T-cell (primary cell): ENCODE measurements around the gene SORBS1. TPM values are rescaled to one million over a fixed set of nuclear protein-coding genes. Genes with fewer than 3 reads are reported as not detected.

ENCODE experiments used
- ATAC-seq, 4 experiments: fragments of 200-7000 bp in 3 of 4; fragments of 150-1000 bp in 1 of 4; cut with Tn5 transposase; replicated peaks in 1 of 4; 1 replicate in 3 of 4; 2 replicates in 1 of 4; pipeline ENCODE4 v1.10.0; 2021; ENCODE audit warnings: moderate library complexity in 3 of 4, mild to moderate bottlenecking in 2 of 4, moderate number of reproducible peaks in 1 of 4
- CTCF ChIA-PET, 2 donors: fragments of 300-600 bp; sonication (Branson Sonifier 250); formaldehyde crosslinking; loops; one replicate each; lab custom pipeline; 2022; ENCODE audit warnings: antibody characterized with exemption in 2 of 2; lab: Charles Lee
- POLR2A ChIA-PET, 2 donors: fragments of 300-600 bp; sonication (Branson Sonifier 250); formaldehyde crosslinking; loops; one replicate each; lab custom pipeline; 2022; ENCODE audit warnings: antibody characterized with exemption in 2 of 2; lab: Charles Lee
- DNase-seq, 35 experiments: peaks; one replicate each; pipeline versions ENCODE4 v3.0.0 to v3.0.0-alpha.2; 2013 to 2023
- H3K27ac ChIP-seq: one replicate; pipeline ENCODE4 v1.5.1; 2013; ENCODE audit warnings: low read length
- H3K27me3 ChIP-seq, 2 experiments: replicated peaks in 1 of 2; 1 replicate in 1 of 2; 2 replicates in 1 of 2; pipeline versions ENCODE4 v1.6.1 to v1.7.0; 2013; ENCODE audit warnings: low read length in 1 of 2, mixed read lengths in 1 of 2; ENCODE audit not compliant: control insufficient read depth in 2 of 2, insufficient read depth in 2 of 2; ENCODE audit errors: extremely low read depth in 1 of 2
- H3K36me3 ChIP-seq, 2 donors: 1 replicate in 1 of 2; 2 replicates in 1 of 2; pipeline versions ENCODE4 v1.6.1 to v1.7.0; 2013; ENCODE audit warnings: low read length in 1 of 2; ENCODE audit not compliant: control insufficient read depth in 2 of 2, insufficient read depth in 1 of 2; ENCODE audit errors: extremely low read depth in 1 of 2
- H3K4me1 ChIP-seq, 2 experiments: 1 replicate in 1 of 2; 2 replicates in 1 of 2; pipeline versions ENCODE4 v1.6.1 to v1.7.0; 2013; ENCODE audit warnings: low read length in 2 of 2, mixed read lengths in 1 of 2; ENCODE audit not compliant: insufficient read depth in 2 of 2, control insufficient read depth in 1 of 2; ENCODE audit errors: extremely low read depth in 1 of 2
- H3K4me3 ChIP-seq, 2 donors: 1 replicate in 1 of 2; 2 replicates in 1 of 2; pipeline versions ENCODE4 v1.5.1 to v1.7.0; 2013; ENCODE audit warnings: mild to moderate bottlenecking in 2 of 2, low read length in 1 of 2, moderate library complexity in 1 of 2; ENCODE audit not compliant: control insufficient read depth in 1 of 2; ENCODE audit errors: extremely low read depth in 1 of 2
- H3K9me3 ChIP-seq: 2 replicates; pipeline ENCODE4 v1.7.0; 2013
- H3K27ac Mint-ChIP-seq, 2 donors: one replicate each; pipeline ENCODE4 v1.8.0; 2020 to 2021; ENCODE audit warnings: mild to moderate bottlenecking in 2 of 2, mixed read lengths in 2 of 2
- H3K27me3 Mint-ChIP-seq, 2 donors: one replicate each; pipeline ENCODE4 v1.8.0; 2021 to 2022; ENCODE audit warnings: mixed read lengths in 2 of 2
- H3K36me3 Mint-ChIP-seq: one replicate; pipeline ENCODE4 v1.8.0; 2021; ENCODE audit warnings: mixed read lengths
- H3K4me1 Mint-ChIP-seq, 3 donors: one replicate each; pipeline ENCODE4 v1.8.0; 2020 to 2022; ENCODE audit warnings: mixed read lengths in 3 of 3, mild to moderate bottlenecking in 1 of 3
- H3K4me3 Mint-ChIP-seq, 3 donors: one replicate each; pipeline ENCODE4 v1.8.0; 2020 to 2022; ENCODE audit warnings: mild to moderate bottlenecking in 3 of 3, mixed read lengths in 3 of 3, moderate library complexity in 3 of 3
- H3K9me3 Mint-ChIP-seq, 3 donors: one replicate each; pipeline ENCODE4 v1.8.0; 2020 to 2022; ENCODE audit warnings: mixed read lengths in 3 of 3
- WGBS: methylation state at CpG from one replicate; pipeline ENCODE4 v1.1.5; 2013; ENCODE audit warnings: missing lambda C conversion rate; ENCODE audit not compliant: insufficient coverage; 5-methylcytosine and 5-hydroxymethylcytosine counted together
- total RNA-seq, 35 experiments: library from RNA in 6 of 35; stranded (reverse) in 6 of 35; fragments of 120-200 nt in 1 of 35; gene quantifications; one replicate each; pipeline versions ENCODE4 v1.2.1 to v1.2.4 and lab custom pipeline; 2013 to 2026

The SORBS1 gene
- total RNA-seq, 5 donors from 2014 or later (not counting 1 experiment from before 2014, with no cell fraction given), result 0.98 to 2.4 (median 1.8) TPM

DNA sequence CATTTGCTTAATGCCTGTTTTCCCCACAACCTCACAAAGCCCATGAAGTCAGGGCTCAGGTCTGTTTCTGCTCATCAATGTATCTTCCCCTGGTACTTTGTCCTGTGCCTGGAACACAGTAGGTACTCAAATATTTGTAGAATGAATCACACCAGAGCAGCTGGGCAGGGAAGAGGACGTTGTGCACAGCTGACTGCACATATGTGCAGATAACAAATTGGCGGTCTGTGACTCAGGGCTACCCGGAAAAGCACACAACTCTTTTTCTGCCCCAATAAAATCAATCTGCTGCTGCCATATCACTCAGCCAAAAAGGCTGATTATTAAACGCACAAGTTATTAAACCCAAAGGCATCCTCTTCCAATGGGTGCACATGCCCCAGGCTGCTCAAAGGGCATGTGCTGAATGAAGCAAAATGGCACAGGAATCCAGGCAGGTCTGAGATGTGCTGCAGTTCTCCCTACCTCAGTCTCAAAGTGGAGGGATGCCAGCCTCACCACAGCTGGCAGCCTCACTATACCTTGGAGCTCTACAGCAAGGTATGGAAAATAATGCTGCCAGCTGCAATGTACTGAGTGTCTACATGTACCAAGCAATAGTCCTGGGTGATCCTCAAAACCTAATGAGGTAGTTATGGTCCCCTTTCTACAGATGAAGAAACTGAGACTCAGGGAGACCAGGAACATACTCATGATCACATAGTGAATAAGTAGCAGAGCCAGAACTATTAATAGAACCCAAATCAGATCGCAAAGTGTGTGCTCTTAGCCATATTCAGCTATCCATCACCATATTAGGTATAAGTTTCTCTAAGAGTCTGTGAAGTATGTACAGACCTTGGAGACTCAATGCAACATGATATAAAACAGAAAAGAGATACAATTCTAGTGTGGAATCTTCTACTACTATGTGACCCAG lies 43.4 kb downstream of the SORBS1 start:
- no peaks in the 10 kb centered on the region for H3K4me1 Mint-ChIP-seq
- POLR2A ChIA-PET, result no interaction called here
- WGBS, result 86% methylated on average over 3 of the region's 5 CpGs
- H3K27ac Mint-ChIP-seq, result no peak overlapping the region
- no peaks in the 10 kb centered on the region for H3K9me3 ChIP-seq
- H3K27ac ChIP-seq, result no peak overlapping the region
- CTCF ChIA-PET, result no interaction called here
- peaks cover 0 to 4% of the 10 kb centered on the region in 2 experiments for H3K27me3 ChIP-seq
- peaks cover 0 to 3% of the 10 kb centered on the region in 2 donors for H3K27me3 Mint-ChIP-seq
- H3K36me3 ChIP-seq, result no peaks in the 10 kb centered on the region
- DNase-seq (no peak), ATAC-seq (no peak)
- no peaks in the 10 kb centered on the region for H3K4me1 ChIP-seq
- H3K4me3 Mint-ChIP-seq, result no peak overlapping the region
- no peak overlapping the region for H3K4me3 ChIP-seq
- no peaks in the 10 kb centered on the region for H3K9me3 Mint-ChIP-seq
- no peaks in the 10 kb centered on the region for H3K36me3 Mint-ChIP-seq

- no peaks in the 10 kb centered on the region for H3K9me3 Mint-ChIP-seq
- Histone ChIP-seq H3K36me3 (no peaks in the 10 kb centered on the region), H3K27ac (no peak overlapping the region), H3K4me3 (no peak overlapping the region), H3K9me3 (no peaks in the 10 kb centered on the region), H3K27me3 (peaks cover 0 to 4% of the 10 kb centered on the region in 2 experiments), H3K4me1 (no peaks in the 10 kb centered on the region)
- no peak overlapping the region for H3K27ac Mint-ChIP-seq
- H3K27me3 Mint-ChIP-seq, result peaks cover 5 to 6% of the 10 kb centered on the region in 2 donors
- H3K4me1 Mint-ChIP-seq, result no peaks in the 10 kb centered on the region
- CTCF ChIA-PET, result no interaction called here
- DNase-seq, result no peak
- WGBS, result 80% methylated on average over 4 of the region's 7 CpGs
- no peak overlapping the region for H3K4me3 Mint-ChIP-seq
- H3K36me3 Mint-ChIP-seq, result no peaks in the 10 kb centered on the region
- POLR2A ChIA-PET, result no interaction called here
- ATAC-seq, result no peak
Observed at GRCh38 chr10:95516774-95517373, 44.3 kb downstream of the SORBS1 start.

GRCh38 chr10:95513941-95514392 lies 47.2 kb downstream of the SORBS1 start:
- H3K4me1 Mint-ChIP-seq, result no peaks in the 10 kb centered on the region
- POLR2A ChIA-PET, result no interaction called here
- no peaks in the 10 kb centered on the region for H3K36me3 Mint-ChIP-seq
- no peaks in the 10 kb centered on the region for H3K9me3 Mint-ChIP-seq
- no peaks in the 10 kb centered on the region for H3K36me3 ChIP-seq
- no peaks in the 10 kb centered on the region for H3K9me3 ChIP-seq
- H3K27ac ChIP-seq, result no peak overlapping the region
- CTCF ChIA-PET, result no interaction called here
- H3K27me3 Mint-ChIP-seq, result peaks cover 3 to 13% of the 10 kb centered on the region in 2 donors
- H3K27ac Mint-ChIP-seq, result no peak overlapping the region
- DNase-seq (no peak), ATAC-seq (no peak)
- peaks cover 0 to 8% of the 10 kb centered on the region in 2 experiments for H3K27me3 ChIP-seq
- H3K4me3 ChIP-seq, result no peak overlapping the region
- WGBS, result 17% methylated on average over 1 of the region's 2 CpGs
- no peaks in the 10 kb centered on the region for H3K4me1 ChIP-seq
- no peak overlapping the region for H3K4me3 Mint-ChIP-seq

- Histone ChIP-seq H3K9me3 (no peaks in the 10 kb centered on the region), H3K36me3 (no peaks in the 10 kb centered on the region), H3K27ac (no peak overlapping the region), H3K4me3 (no peak overlapping the region), H3K4me1 (no peaks in the 10 kb centered on the region), H3K27me3 (peaks cover 0 to 8% of the 10 kb centered on the region in 2 experiments)
- no peaks in the 10 kb centered on the region for H3K36me3 Mint-ChIP-seq
- 88% methylated on average over 6 of the region's 11 CpGs for WGBS
- H3K27me3 Mint-ChIP-seq, result peaks cover 3 to 13% of the 10 kb centered on the region in 2 donors
- no peak overlapping the region for H3K4me3 Mint-ChIP-seq
- DNase-seq, result no peak
- ATAC-seq, result no peak
- no peaks in the 10 kb centered on the region for H3K9me3 Mint-ChIP-seq
- H3K27ac Mint-ChIP-seq, result no peak overlapping the region
- no peaks in the 10 kb centered on the region for H3K4me1 Mint-ChIP-seq
- ChIA-PET POLR2A (no interaction called here), CTCF (no interaction called here)
Observed at GRCh38 chr10:95513008-95513589, 48.1 kb downstream of the SORBS1 start.

- 78% methylated on average over 6 of the region's 6 CpGs for WGBS
- DNase-seq (no peak), ATAC-seq (no peak)
- Histone ChIP-seq H3K27ac (no peak overlapping the region), H3K9me3 (no peaks in the 10 kb centered on the region), H3K4me3 (no peak overlapping the region), H3K27me3 (peaks cover 0 to 8% of the 10 kb centered on the region in 2 experiments), H3K36me3 (no peaks in the 10 kb centered on the region), H3K4me1 (no peaks in the 10 kb centered on the region)
- Mint-ChIP-seq H3K36me3 (no peaks in the 10 kb centered on the region), H3K4me1 (no peaks in the 10 kb centered on the region), H3K9me3 (no peaks in the 10 kb centered on the region), H3K27me3 (peaks cover 6 to 13% of the 10 kb centered on the region in 2 donors), H3K27ac (no peak overlapping the region), H3K4me3 (no peak overlapping the region)
- CTCF ChIA-PET, result no interaction called here
- POLR2A ChIA-PET, result no interaction called here
Observed at GRCh38 chr10:95511314-95511713, 49.9 kb downstream of the SORBS1 start.

DNA sequence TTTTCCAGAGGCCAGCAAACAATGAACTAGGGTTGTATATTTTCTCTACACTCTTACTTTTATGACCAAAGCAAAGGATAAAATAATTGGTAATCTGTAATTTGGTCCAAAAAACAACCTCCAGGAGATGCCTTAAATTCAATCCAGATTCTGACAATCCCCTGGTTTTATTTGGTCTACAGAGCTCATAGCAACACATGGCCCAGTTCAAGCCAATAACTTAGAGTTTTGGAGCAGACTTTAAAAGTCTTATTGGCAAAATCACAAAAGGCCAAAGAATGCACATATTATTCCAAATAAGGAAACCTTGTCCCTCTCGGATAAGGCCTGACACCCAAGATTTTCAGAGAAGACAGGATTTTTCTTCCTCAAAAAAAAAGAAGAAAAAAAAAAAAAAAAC lies 51.9 kb downstream of the SORBS1 start:
- Histone ChIP-seq H3K36me3 (no peaks in the 10 kb centered on the region), H3K9me3 (no peaks in the 10 kb centered on the region), H3K4me3 (no peak overlapping the region), H3K27ac (no peak overlapping the region), H3K27me3 (peaks cover 0 to 8% of the 10 kb centered on the region in 2 experiments), H3K4me1 (no peaks in the 10 kb centered on the region)
- ChIA-PET CTCF (interaction anchor here (0.7 to 0.9 kb wide), 3 partner anchors 58 to 990 kb away, joined by 3 to 10 read pairs (median 4); no protein-coding TSS in a partner anchor), POLR2A (no interaction called here)
- H3K27ac Mint-ChIP-seq, result no peak overlapping the region
- no peaks in the 10 kb centered on the region for H3K4me1 Mint-ChIP-seq
- no peak for DNase-seq
- H3K36me3 Mint-ChIP-seq, result no peaks in the 10 kb centered on the region
- no peaks in the 10 kb centered on the region for H3K9me3 Mint-ChIP-seq
- ATAC-seq, result no peak
- peaks cover 6 to 13% of the 10 kb centered on the region in 2 donors for H3K27me3 Mint-ChIP-seq
- H3K4me3 Mint-ChIP-seq, result no peak overlapping the region
- no CpG with 5 or more reads among the region's 1 CpG for WGBS
